Stimulated activated CD4-positive, alpha-beta T cell treated with anti-CD3 and anti-CD28 coated beads, Interleukin-15, amount 100 ng/mL, for 48 hours (primary cell): Measurements from ENCODE around the gene TMEM135.
"Not testable (repeated sequence)": the region's sequence is repeated elsewhere in the genome, so short reads cannot be mapped to it uniquely, and the experiment has no call there.

Experiments
- DNase-seq, 2 donors: peaks; one replicate each; pipeline ENCODE4 v3.0.0-alpha.2; 2020; ENCODE audit warnings: low read depth in 2 of 2

The TMEM135 gene

GRCh38 chr11:87076874-87077429 is 39.2 kb downstream of the TMEM135 start:
- DNase-seq = no peak

- no peak for DNase-seq
Measured at GRCh38 chr11:87081358-87081757, 43.6 kb downstream of the TMEM135 start.

- DNase-seq = no peak
Measured at GRCh38 chr11:87082590-87082989, 44.9 kb downstream of the TMEM135 start.

GRCh38 chr11:87083029-87083428 is 45.3 kb downstream of the TMEM135 start:
- DNase-seq = no peak

GRCh38 chr11:87092159-87092558 is 54.4 kb downstream of the TMEM135 start:
- DNase-seq = no peak

GRCh38 chr11:87092567-87092966 is 54.8 kb downstream of the TMEM135 start:
- no peak for DNase-seq

GRCh38 chr11:87097582-87097981 is 59.8 kb downstream of the TMEM135 start:
- DNase-seq = peak in 1 of 2 donors; percentile 4

- no peak for DNase-seq
Measured at GRCh38 chr11:87101956-87102580, 64.3 kb downstream of the TMEM135 start.

GRCh38 chr11:87105826-87106225 is 68.1 kb downstream of the TMEM135 start:
- not testable (repeated sequence) for DNase-seq

GRCh38 chr11:87107379-87107778 is 69.6 kb downstream of the TMEM135 start:
- not testable (repeated sequence) for DNase-seq

GRCh38 chr11:87110443-87111131 is 72.9 kb downstream of the TMEM135 start:
- DNase-seq = no peak

GRCh38 chr11:87114093-87114492 is 76.4 kb downstream of the TMEM135 start:
- DNase-seq = no peak

GRCh38 chr11:87116185-87116584 is 78.5 kb downstream of the TMEM135 start:
- no peak for DNase-seq

GRCh38 chr11:87120937-87121336 is 83.2 kb downstream of the TMEM135 start:
- no peak for DNase-seq

- no peak for DNase-seq
Measured at GRCh38 chr11:87122852-87123251, 85.1 kb downstream of the TMEM135 start.

GRCh38 chr11:87125257-87125656 is 87.5 kb downstream of the TMEM135 start:
- no peak for DNase-seq

GRCh38 chr11:87127101-87127500 is 89.4 kb downstream of the TMEM135 start:
- no peak for DNase-seq

- no peak for DNase-seq
Measured at GRCh38 chr11:87128372-87128771, 90.6 kb downstream of the TMEM135 start.

- no peak for DNase-seq
Measured at GRCh38 chr11:87134524-87135106, 96.9 kb downstream of the TMEM135 start.

- no peak for DNase-seq
Measured at GRCh38 chr11:87136236-87136635, 98.5 kb downstream of the TMEM135 start.

- DNase-seq = no peak
Measured at GRCh38 chr11:87137711-87138110, 100.0 kb downstream of the TMEM135 start.

GRCh38 chr11:87139475-87139874 is 101.7 kb downstream of the TMEM135 start:
- DNase-seq = no peak

- no peak for DNase-seq
Measured at GRCh38 chr11:87141322-87141721, 103.6 kb downstream of the TMEM135 start.
